GM18505 (cell line): ENCODE measurements around the gene TYRO3.

Experiments used
- ATAC-seq: cut with Tn5 transposase; IDR thresholded peaks from one replicate; pipeline ENCODE4 v1.9.1; 2021; ENCODE audit not compliant: unreplicated experiment
- POLR2A ChIP-seq: IDR thresholded peaks from 4 replicates; pipeline ENCODE4 v1.6.1; 2011; ENCODE audit warnings: borderline replicate concordance; ENCODE audit not compliant: insufficient read depth, insufficient read length; ENCODE audit errors: extremely low read depth

The TYRO3 gene

GRCh38 chr15:41622901-41623300, 63.9 kb downstream of the TYRO3 start:
- no peak for TF ChIP-seq POLR2A

DNA sequence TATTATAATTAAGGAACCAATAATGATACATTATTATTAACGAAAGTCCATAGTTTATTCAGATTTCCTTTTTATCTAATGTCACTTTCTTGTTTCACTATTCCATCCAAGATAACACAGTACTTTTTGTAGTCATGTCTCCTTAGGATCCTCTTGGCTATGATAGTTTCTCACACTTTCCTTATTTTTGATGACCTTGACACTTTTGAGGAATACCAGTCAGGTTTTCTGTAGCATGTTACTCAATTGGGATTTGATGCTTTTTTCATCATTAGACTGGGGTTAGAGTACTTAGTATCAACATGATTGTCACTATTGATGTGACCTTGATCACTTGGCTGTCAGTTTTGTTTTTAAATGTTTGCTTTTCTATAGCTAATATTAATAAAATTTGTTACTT, 68.2 kb downstream of the TYRO3 start:
- TF ChIP-seq POLR2A = no peak
- no peak for ATAC-seq

More at GRCh38 chr15:41622901-41623300, 63.9 kb downstream of the TYRO3 start:
- ATAC-seq = no peak

DNA sequence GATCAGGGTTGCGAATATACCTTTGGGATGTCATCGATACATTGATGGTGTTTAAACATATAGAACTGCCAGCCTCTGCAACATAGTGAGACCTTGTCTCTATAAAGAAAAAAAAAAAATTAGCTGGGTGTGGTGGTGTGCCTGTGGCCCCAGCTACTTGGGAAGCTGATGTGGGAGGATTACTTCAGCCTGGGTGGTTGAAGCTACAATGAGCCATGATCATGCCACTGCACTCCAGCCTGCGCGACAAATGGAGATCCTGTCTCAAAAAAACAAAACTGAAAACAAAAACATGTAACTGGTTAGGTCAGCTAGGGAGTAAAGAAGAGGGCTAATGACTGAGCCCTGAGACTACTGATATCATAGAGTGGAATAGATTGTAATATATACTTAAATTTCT, 70.5 kb downstream of the TYRO3 start:
- no peak for ATAC-seq
- no peak for TF ChIP-seq POLR2A

DNA sequence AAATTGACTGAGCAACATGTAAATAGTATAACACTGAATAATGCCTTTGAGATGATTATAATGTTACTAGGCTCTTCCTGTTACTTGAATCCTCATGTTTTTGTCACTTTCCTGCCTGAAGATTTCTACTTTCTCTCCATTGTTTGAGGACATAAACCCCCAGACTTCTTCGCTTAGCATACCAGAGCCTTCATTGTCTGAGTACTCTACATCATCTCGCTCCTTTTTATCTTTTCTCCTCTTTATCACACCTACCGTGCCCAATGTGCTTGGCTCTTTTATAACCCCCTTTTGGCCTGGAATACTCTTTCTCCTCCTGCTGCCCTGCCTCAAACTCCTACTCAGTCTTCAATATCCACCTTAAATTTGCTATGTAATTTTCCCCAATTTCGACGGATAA, 70.9 kb downstream of the TYRO3 start:
- TF ChIP-seq POLR2A = no peak
- ATAC-seq = no peak

GRCh38 chr15:41630616-41631217, 71.7 kb downstream of the TYRO3 start:
- TF ChIP-seq POLR2A = no peak
- ATAC-seq = no peak

DNA sequence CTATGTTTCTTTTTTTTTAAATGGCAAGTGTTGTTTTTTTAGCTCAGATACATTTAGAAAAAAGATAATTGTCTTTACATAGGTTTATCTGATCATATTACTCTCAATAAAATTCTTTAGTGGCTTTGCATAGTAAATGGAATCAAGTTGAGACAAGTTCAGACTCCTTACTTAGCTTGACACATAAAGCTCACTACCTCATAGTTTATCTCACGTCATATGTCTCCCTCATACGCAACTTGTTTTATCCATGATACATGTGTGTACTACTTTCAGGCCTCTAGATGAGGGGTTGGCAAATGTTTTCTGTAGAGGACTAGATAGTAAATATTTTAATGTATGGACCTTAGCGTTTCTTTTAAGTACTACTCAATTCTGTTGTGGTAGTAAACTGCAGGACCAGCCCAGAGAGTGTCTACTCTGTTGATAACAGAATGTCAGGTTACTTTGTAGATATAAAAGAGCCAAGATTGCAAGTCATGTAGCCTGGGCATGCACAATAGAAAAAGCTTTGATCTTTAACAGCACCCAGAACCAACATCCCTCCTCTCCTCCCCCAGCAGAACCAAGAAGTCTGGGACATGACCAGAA, 73.0 kb downstream of the TYRO3 start:
- no peak for ATAC-seq

More for the DNA sequence above, 73.0 kb downstream of the TYRO3 start:
- no peak for TF ChIP-seq POLR2A
